NCI-H2107 treated with DMSO at 0.1 percent for 48 hours (cell line): ENCODE measurements around the gene MACC1.
"Not testable (repeated sequence)": the region's sequence is repeated elsewhere in the genome, so short reads cannot be mapped to it uniquely, and the experiment has no call there.

Experiments used
- DNase-seq: peaks from one replicate; lab custom pipeline; 2025; ENCODE audit not compliant: unreplicated experiment; lab: John Stamatoyannopoulos, UW

MACC1 gene

GRCh38 chr7:20133803-20134202 is 83.4 kb downstream of the MACC1 start:
- DNase-seq: no peak

GRCh38 chr7:20132585-20132984 is 84.6 kb downstream of the MACC1 start:
- DNase-seq: no peak

- no peak for DNase-seq
Measured at GRCh38 chr7:20131776-20132175, 85.4 kb downstream of the MACC1 start.

GRCh38 chr7:20129920-20130319 is 87.3 kb downstream of the MACC1 start:
- DNase-seq: no peak

- DNase-seq: no peak
Measured at GRCh38 chr7:20128001-20128400, 89.2 kb downstream of the MACC1 start.

- DNase-seq: not testable (repeated sequence)
Measured at GRCh38 chr7:20126060-20126459, 91.1 kb downstream of the MACC1 start.

- DNase-seq: not testable (repeated sequence)
Measured at GRCh38 chr7:20124087-20124486, 93.1 kb downstream of the MACC1 start.

GRCh38 chr7:20122653-20123316 is 94.4 kb downstream of the MACC1 start:
- not testable (repeated sequence) for DNase-seq

- DNase-seq: no peak
Measured at GRCh38 chr7:20122073-20122472, 95.1 kb downstream of the MACC1 start.

GRCh38 chr7:20121404-20121803 is 95.8 kb downstream of the MACC1 start:
- no peak for DNase-seq

GRCh38 chr7:20120611-20121168 is 96.5 kb downstream of the MACC1 start:
- not testable (repeated sequence) for DNase-seq

- no peak for DNase-seq
Measured at GRCh38 chr7:20116869-20117268, 100.3 kb downstream of the MACC1 start.

GRCh38 chr7:20114468-20114867 is 102.7 kb downstream of the MACC1 start:
- no peak for DNase-seq

GRCh38 chr7:20113427-20114027 is 103.7 kb downstream of the MACC1 start:
- no peak for DNase-seq

GRCh38 chr7:20112696-20113095 is 104.5 kb downstream of the MACC1 start:
- no peak for DNase-seq

- DNase-seq: no peak
Measured at GRCh38 chr7:20111821-20112542, 105.2 kb downstream of the MACC1 start.

GRCh38 chr7:20107582-20107981 is 109.6 kb downstream of the MACC1 start:
- DNase-seq: no peak

GRCh38 chr7:20104696-20105095 is 112.5 kb downstream of the MACC1 start:
- no peak for DNase-seq

- DNase-seq: no peak
Measured at GRCh38 chr7:20102982-20103381, 114.2 kb downstream of the MACC1 start.

GRCh38 chr7:20095862-20096261 is 121.3 kb downstream of the MACC1 start:
- no peak for DNase-seq

GRCh38 chr7:20095436-20095835 is 121.7 kb downstream of the MACC1 start:
- no peak for DNase-seq

- no peak for DNase-seq
Measured at GRCh38 chr7:20089431-20089830, 127.8 kb downstream of the MACC1 start.
